Colonic mucosa (tissue), 4 donors: ENCODE data around the gene ACAP3. TPM values are rescaled to one million over a fixed set of nuclear protein-coding genes. Genes with fewer than 3 reads are reported as not detected.

Source experiments
- DNase-seq: peaks from one replicate; pipeline ENCODE4 v3.0.0-alpha.2; 2020
- H3K27ac ChIP-seq: fragments of 200-600 bp; one replicate; pipeline ENCODE4 v1.8.0; 2021
- H3K27me3 ChIP-seq: fragments of 200-600 bp; one replicate; pipeline ENCODE4 v1.8.0; 2021
- H3K36me3 ChIP-seq: fragments of 200-600 bp; one replicate; pipeline ENCODE4 v1.8.0; 2021
- H3K4me1 ChIP-seq: fragments of 200-600 bp; one replicate; pipeline ENCODE4 v1.8.0; 2021; ENCODE audit warnings: mild to moderate bottlenecking
- H3K4me3 ChIP-seq: fragments of 200-600 bp; one replicate; pipeline ENCODE4 v1.8.0; 2021
- H3K9ac ChIP-seq, 2 donors: one replicate each; pipeline ENCODE4 v1.7.0; 2013; ENCODE audit warnings: control low read depth in 2 of 2, low read depth in 2 of 2, low read length in 2 of 2
- H3K9me3 ChIP-seq: fragments of 200-600 bp; one replicate; pipeline ENCODE4 v1.8.0; 2021
- CTCF ChIP-seq: fragments of 200-600 bp; IDR thresholded peaks from one replicate; pipeline ENCODE4 v1.8.0; 2022; ENCODE audit warnings: antibody characterized with exemption, mild to moderate bottlenecking
- intact Hi-C: fragments of 100-400 bp; cut with DNase I; formaldehyde crosslinking; loops from one replicate; pipeline ENCODE4 v1.14.1; 2022
- total RNA-seq, 2 donors: library from RNA; stranded (reverse); fragmentation: NEBNext Ultra II Directional in 1 of 2; extraction: Animal tissue kit (Norgen Biotek cat#: 25700) in 1 of 2; gene quantifications; one replicate each; pipeline ENCODE4 v1.2.1, GENCODE V29; 2021
- donor health status: healthy.
- donor health status: DM: no; HTN: no; CAD: no.
- donor health status: DM: no; HTN: no; CAD: no.

The ACAP3 gene
- total RNA-seq, 2 donors from 2014 or later = 34.1 to 68.1 TPM

- peak overlapping the region; percentile 65 to 90 for H3K9ac ChIP-seq
- no peaks in the 10 kb centered on the region for H3K36me3 ChIP-seq
- peak; percentile 92 for DNase-seq
- peak overlapping the region; percentile 80 for H3K4me3 ChIP-seq
- no peaks in the 10 kb centered on the region for H3K9me3 ChIP-seq
- H3K4me1 ChIP-seq = peaks cover 30% of the 10 kb centered on the region
- peak overlapping the region; percentile 81 for H3K27ac ChIP-seq
- no peak for TF ChIP-seq CTCF
- intact Hi-C loops = no loop called here
- no peaks in the 10 kb centered on the region for H3K27me3 ChIP-seq
These were observed 2.2 kb downstream of the ACAP3 start for GRCh38 chr1:1305300-1306069.

GRCh38 chr1:1304331-1305299 lies 3.1 kb downstream of the ACAP3 start:
- peaks cover 29% of the 10 kb centered on the region for H3K4me1 ChIP-seq
- H3K4me3 ChIP-seq = peak overlapping the region; percentile 80
- no peaks in the 10 kb centered on the region for H3K36me3 ChIP-seq
- TF ChIP-seq CTCF = no peak
- intact Hi-C loops = no loop called here
- peak overlapping the region; percentile 65 to 90 for H3K9ac ChIP-seq
- no peaks in the 10 kb centered on the region for H3K27me3 ChIP-seq
- no peaks in the 10 kb centered on the region for H3K9me3 ChIP-seq
- H3K27ac ChIP-seq = peak overlapping the region; percentile 81
- peak; percentile 85 for DNase-seq

GRCh38 chr1:1303736-1304135 lies 4.0 kb downstream of the ACAP3 start:
- no peak overlapping the region for H3K4me3 ChIP-seq
- no peak for TF ChIP-seq CTCF
- no peaks in the 10 kb centered on the region for H3K27me3 ChIP-seq
- no peaks in the 10 kb centered on the region for H3K36me3 ChIP-seq
- no peak for DNase-seq
- no peaks in the 10 kb centered on the region for H3K9me3 ChIP-seq
- no peak overlapping the region for H3K9ac ChIP-seq
- intact Hi-C loops = no loop called here
- H3K27ac ChIP-seq = no peak overlapping the region
- peaks cover 26% of the 10 kb centered on the region for H3K4me1 ChIP-seq

GRCh38 chr1:1302951-1303509 lies 4.7 kb downstream of the ACAP3 start:
- H3K4me3 ChIP-seq = no peak overlapping the region
- peaks cover 26% of the 10 kb centered on the region for H3K4me1 ChIP-seq
- intact Hi-C loops = no loop called here
- DNase-seq = no peak
- H3K27ac ChIP-seq = no peak overlapping the region
- H3K9ac ChIP-seq = no peak overlapping the region
- H3K36me3 ChIP-seq = no peaks in the 10 kb centered on the region
- no peaks in the 10 kb centered on the region for H3K9me3 ChIP-seq
- H3K27me3 ChIP-seq = no peaks in the 10 kb centered on the region
- no peak for TF ChIP-seq CTCF

GRCh38 chr1:1302006-1302430 lies 5.7 kb downstream of the ACAP3 start:
- H3K36me3 ChIP-seq = no peaks in the 10 kb centered on the region
- H3K9me3 ChIP-seq = no peaks in the 10 kb centered on the region
- TF ChIP-seq CTCF = peak; percentile 23
- H3K9ac ChIP-seq = no peak overlapping the region
- H3K27me3 ChIP-seq = no peaks in the 10 kb centered on the region
- H3K27ac ChIP-seq = no peak overlapping the region
- no peak for DNase-seq
- intact Hi-C loops = no loop called here
- H3K4me1 ChIP-seq = peaks cover 26% of the 10 kb centered on the region
- H3K4me3 ChIP-seq = no peak overlapping the region
